Measurements from ENCODE around the gene LRP8. TPM values are rescaled to one million over a fixed set of nuclear protein-coding genes. Genes with fewer than 3 reads are reported as not detected.

Gene LRP8
- total and polyA plus RNA-seq, 2 of the 4 experiments (the other 2 are of a cell fraction) = 12.0 to 12.1 TPM

DNA sequence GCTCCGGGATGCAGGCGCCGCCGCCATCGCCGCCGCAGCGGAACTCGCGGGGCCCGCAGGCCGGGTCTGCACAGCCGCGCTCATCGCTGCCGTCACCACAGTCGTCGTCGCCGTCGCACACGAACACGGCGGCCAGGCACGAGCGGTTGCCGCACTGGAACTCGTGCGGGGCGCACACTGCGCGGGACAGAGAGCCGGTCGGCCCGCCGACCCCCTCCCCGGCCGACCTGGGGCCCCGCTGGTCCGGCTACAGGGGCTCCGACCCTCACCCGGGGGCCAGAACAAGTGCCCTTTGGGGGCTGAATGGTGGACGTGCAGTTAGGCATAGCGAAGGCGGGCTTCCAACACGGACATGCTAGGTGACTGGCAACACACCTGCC lies 51.0 kb downstream of the LRP8 start:
- no peak overlapping the region for H2BK20ac ChIP-seq (ENCODE audit: low read depth, low read length)
- intact Hi-C loops (cut with micrococcal nuclease) = no loop called here
- H3K4me3 ChIP-seq (ENCODE audit: insufficient read depth, low read depth, low read length) = no peak overlapping the region
- H3K4me2 ChIP-seq (ENCODE audit: low read depth, low read length) = no peak overlapping the region
- H2BK120ac ChIP-seq (ENCODE audit: low read depth, low read length) = no peak overlapping the region
- dilution Hi-C loops (cut with HindIII; ENCODE audit: low sequenced_read_pairs, unreplicated experiment) = no loop called here
- H3K4me1 ChIP-seq (ENCODE audit: control insufficient read depth, insufficient read depth, low read length) = no peaks in the 10 kb centered on the region
- H2AK5ac ChIP-seq (ENCODE audit: low read depth, low read length) = no peak overlapping the region
- in situ Hi-C loops (cut with MboI; ENCODE audit: low sequenced_read_pairs) = loop anchor here (5.0 kb wide), 2 partner anchors 115 to 195 kb away; no protein-coding TSS in a partner anchor
- BruUV-seq (replicated peaks) = no TSS peak
- no peaks in the 10 kb centered on the region for H3K36me3 ChIP-seq (ENCODE audit: control insufficient read depth, insufficient read depth, low read length)
- no peak overlapping the region for H2AK9ac ChIP-seq (replicated peaks; ENCODE audit: low read depth, low read length, poor library complexity)
- H4K20me1 ChIP-seq (ENCODE audit: insufficient read depth, low read length) = no peaks in the 10 kb centered on the region
- 86% methylated on average over 15 of the region's 46 CpGs; no CpG with 5 or more reads in 1 of the 2 experiments for WGBS, 2 experiments (ENCODE audit: extremely low coverage in 2 of 2, insufficient read length in 1 of 2)
- ChIA-PET CTCF (no interaction called here), POLR2A (ENCODE audit: unreplicated experiment) (no interaction called here)
- H3K27ac ChIP-seq (ENCODE audit: insufficient read depth, low read length) = no peak overlapping the region
- no peak overlapping the region for H3K9ac ChIP-seq (ENCODE audit: low read depth, low read length)
- no peak overlapping the region for H3K4ac ChIP-seq (ENCODE audit: low read depth, low read length)
- no peak overlapping the region for H3K23ac ChIP-seq (ENCODE audit: low read depth, low read length)
- no peak overlapping the region for H2BK15ac ChIP-seq (ENCODE audit: low read depth, low read length)
- H4K8ac ChIP-seq (ENCODE audit: low read depth in 2 of 2, low read length in 2 of 2) = no peak overlapping the region
- H3K79me1 ChIP-seq (ENCODE audit: low read depth in 1 of 2, low read length in 2 of 2) = no peaks in the 10 kb centered on the region
- H3K56ac ChIP-seq (ENCODE audit: extremely low read depth, insufficient read depth, low read length) = no peak overlapping the region
- no peak overlapping the region for H3K14ac ChIP-seq (replicated peaks; ENCODE audit: low read depth, low read length)
- TF ChIP-seq ELK1 (IDR thresholded peaks at IDR 0.05; ENCODE audit: borderline replicate concordance, low read depth, low read length) (no peak), CEBPB (IDR thresholded peaks at IDR 0.05; ENCODE audit: low read depth, low read length) (no peak), BHLHE40 (IDR thresholded peaks at IDR 0.05; ENCODE audit: low read depth, low read length) (no peak)
- H3K9me3 ChIP-seq (ENCODE audit: control insufficient read depth, insufficient read depth, low read length) = no peaks in the 10 kb centered on the region
- no peak overlapping the region for H2AFZ ChIP-seq (replicated peaks; ENCODE audit: low read length, poor library complexity)
- ATAC-seq (ENCODE audit: low read depth) (no peak), DNase-seq (no peak)
- no peak overlapping the region for H2BK5ac ChIP-seq (ENCODE audit: low read depth, low read length, poor library complexity, severe bottlenecking)
- no peaks in the 10 kb centered on the region for H3K27me3 ChIP-seq (ENCODE audit: control insufficient read depth, insufficient read depth, low read length)
- H3K9me1 ChIP-seq (ENCODE audit: insufficient read depth, low read length) = no peaks in the 10 kb centered on the region
- no peak overlapping the region for H3K18ac ChIP-seq (ENCODE audit: low read depth, low read length)
- no peak overlapping the region for H4K5ac ChIP-seq (ENCODE audit: low read depth, low read length)
- H4K91ac ChIP-seq (ENCODE audit: insufficient read depth, low read depth, low read length) = no peak overlapping the region

All from IMR-90 (cell line).